ENCODE results near the gene PLOD3. TPM values are rescaled to one million over a fixed set of nuclear protein-coding genes. Genes with fewer than 3 reads are reported as not detected.

Gene PLOD3
- total RNA-seq, 3 donors from 2014 or later (not counting 1 experiment from before 2014, with no cell fraction given) = 41.7 to 54.5 (median 45.0) TPM

GRCh38 chr7:101239191-101239950 is 22.0 kb upstream of the PLOD3 start:
- H3K9me3 ChIP-seq (ENCODE audit: control insufficient read depth, insufficient read depth, low read length) = no peaks in the 10 kb centered on the region
- no peak for TF ChIP-seq CTCF (IDR thresholded peaks at IDR 0.05)
- DNase-seq = no peak
- intact Hi-C loops (cut with micrococcal nuclease) = no loop called here
- no peak overlapping the region for H3K27ac ChIP-seq (ENCODE audit: low read length)
- no peak for ATAC-seq
- no peaks in the 10 kb centered on the region for H3K27me3 Mint-ChIP-seq (ENCODE audit: low read depth in 2 of 2)
- WGBS (ENCODE audit: insufficient coverage) = 64% methylated on average over 24 of the region's 27 CpGs
- H3K27ac Mint-ChIP-seq = no peak overlapping the region
- no peaks in the 10 kb centered on the region for H3K9me3 Mint-ChIP-seq
- H3K4me3 Mint-ChIP-seq = no peak overlapping the region
- H3K4me3 ChIP-seq (ENCODE audit: low read length) = no peak overlapping the region
- H3K4me1 Mint-ChIP-seq = peaks cover 5 to 19% of the 10 kb centered on the region in 2 donors
- peaks cover 10% of the 10 kb centered on the region for H3K4me1 ChIP-seq (ENCODE audit: control insufficient read depth, insufficient read depth, low read length)
- H3K36me3 ChIP-seq (ENCODE audit: control insufficient read depth, insufficient read depth, low read length) = peaks cover 20% of the 10 kb centered on the region
- no peaks in the 10 kb centered on the region for H3K36me3 Mint-ChIP-seq
- no peaks in the 10 kb centered on the region for H3K27me3 ChIP-seq (ENCODE audit: control insufficient read depth, insufficient read depth, low read length)

DNA sequence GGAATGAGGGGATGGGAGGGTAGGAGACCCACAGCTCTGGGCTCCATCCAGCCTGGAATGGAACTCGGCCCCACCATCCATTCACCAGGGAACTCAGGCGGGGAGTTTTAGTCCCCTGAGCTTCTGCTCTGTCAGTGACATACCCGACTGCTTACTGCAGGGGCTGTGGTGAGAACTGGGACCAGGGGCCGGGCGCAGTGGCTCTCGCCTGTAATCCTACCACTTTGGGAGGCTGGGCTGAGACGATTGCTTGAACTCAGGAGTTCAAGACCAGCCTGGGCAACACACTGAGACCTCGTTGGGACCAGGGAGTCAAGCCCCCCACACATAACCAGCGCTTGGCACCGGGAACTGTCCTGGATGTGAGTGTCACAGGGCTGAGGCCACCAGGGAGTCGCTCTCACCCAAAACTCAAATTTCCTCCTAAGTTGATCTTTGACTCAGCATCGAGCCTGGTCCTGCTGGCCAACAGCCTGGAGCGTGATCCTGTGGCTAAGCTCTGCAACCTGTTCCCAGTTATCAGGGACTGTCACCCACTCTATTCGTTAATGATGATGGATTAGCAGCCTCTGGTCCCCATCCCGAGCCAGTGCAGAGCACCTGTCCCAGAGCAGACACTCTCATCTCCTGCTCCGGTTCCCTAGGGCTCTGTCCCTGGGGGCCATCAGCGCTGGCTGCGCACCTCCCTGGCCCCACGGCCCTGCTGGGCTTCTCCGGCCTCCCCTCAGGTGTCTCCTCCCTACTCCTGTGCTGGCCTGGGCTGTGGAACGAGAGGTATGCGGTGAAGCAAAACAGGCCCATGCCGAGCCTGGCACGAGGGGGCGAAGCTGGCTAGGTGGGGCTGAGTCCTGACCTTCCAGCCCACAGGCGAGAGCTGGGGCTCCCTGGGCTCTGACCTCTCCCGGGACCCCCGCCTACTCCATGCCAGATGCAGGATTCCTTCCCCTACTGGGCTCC is 21.1 kb upstream of the PLOD3 start:
- Mint-ChIP-seq H3K27ac (no peak overlapping the region), H3K4me1 (peaks cover under 1 to 11% of the 10 kb centered on the region in 2 donors), H3K4me3 (no peak overlapping the region), H3K36me3 (no peaks in the 10 kb centered on the region), H3K9me3 (no peaks in the 10 kb centered on the region), H3K27me3 (ENCODE audit: low read depth in 2 of 2) (no peaks in the 10 kb centered on the region)
- 67% methylated on average over 27 of the region's 28 CpGs for WGBS (ENCODE audit: insufficient coverage)
- Histone ChIP-seq H3K4me1 (ENCODE audit: control insufficient read depth, insufficient read depth, low read length) (peaks cover 1% of the 10 kb centered on the region), H3K27ac (ENCODE audit: low read length) (no peak overlapping the region), H3K36me3 (ENCODE audit: control insufficient read depth, insufficient read depth, low read length) (peaks cover 20% of the 10 kb centered on the region), H3K27me3 (ENCODE audit: control insufficient read depth, insufficient read depth, low read length) (no peaks in the 10 kb centered on the region), H3K4me3 (ENCODE audit: low read length) (no peak overlapping the region), H3K9me3 (ENCODE audit: control insufficient read depth, insufficient read depth, low read length) (no peaks in the 10 kb centered on the region)
- ATAC-seq (no peak), DNase-seq (no peak)
- intact Hi-C loops (cut with micrococcal nuclease) = no loop called here
- no peak for TF ChIP-seq CTCF (IDR thresholded peaks at IDR 0.05)

- Histone ChIP-seq H3K27me3 (ENCODE audit: control insufficient read depth, insufficient read depth, low read length) (no peaks in the 10 kb centered on the region), H3K4me1 (ENCODE audit: control insufficient read depth, insufficient read depth, low read length) (no peaks in the 10 kb centered on the region), H3K36me3 (ENCODE audit: control insufficient read depth, insufficient read depth, low read length) (peaks cover 20% of the 10 kb centered on the region), H3K4me3 (ENCODE audit: low read length) (no peak within 1 kb of the TSS), H3K9me3 (ENCODE audit: control insufficient read depth, insufficient read depth, low read length) (no peaks in the 10 kb centered on the region), H3K27ac (ENCODE audit: low read length) (no peak within 1 kb of the TSS)
- H3K4me3 Mint-ChIP-seq = no peak within 1 kb of the TSS
- no peak for DNase-seq
- H3K36me3 Mint-ChIP-seq = no peaks in the 10 kb centered on the region
- H3K9me3 Mint-ChIP-seq = no peaks in the 10 kb centered on the region
- peaks cover 0 to 10% of the 10 kb centered on the region in 2 donors for H3K4me1 Mint-ChIP-seq
- TF ChIP-seq CTCF (IDR thresholded peaks at IDR 0.05) = no peak
- 56% methylated on average over 25 of the region's 31 CpGs for WGBS (ENCODE audit: insufficient coverage)
- H3K27me3 Mint-ChIP-seq (ENCODE audit: low read depth in 2 of 2) = no peaks in the 10 kb centered on the region
- ATAC-seq = no peak
- H3K27ac Mint-ChIP-seq = no peak within 1 kb of the TSS
- intact Hi-C loops (cut with micrococcal nuclease) = no loop called here
Observed at GRCh38 chr7:101237206-101238067, 20.1 kb upstream of the PLOD3 start, which contains the start of gene CLDN15. CLDN15 (minus strand) TSS chr7:101237802; CDS start chr7:101237581, 221 bp downstream.
